Measurements from ENCODE around the gene OGN. TPM values are rescaled to one million over a fixed set of nuclear protein-coding genes. Genes with fewer than 3 reads are reported as not detected.

OGN gene
- total and polyA plus RNA-seq, 12 donors: 2.2 to 25.9 (median 11.3) TPM

DNA sequence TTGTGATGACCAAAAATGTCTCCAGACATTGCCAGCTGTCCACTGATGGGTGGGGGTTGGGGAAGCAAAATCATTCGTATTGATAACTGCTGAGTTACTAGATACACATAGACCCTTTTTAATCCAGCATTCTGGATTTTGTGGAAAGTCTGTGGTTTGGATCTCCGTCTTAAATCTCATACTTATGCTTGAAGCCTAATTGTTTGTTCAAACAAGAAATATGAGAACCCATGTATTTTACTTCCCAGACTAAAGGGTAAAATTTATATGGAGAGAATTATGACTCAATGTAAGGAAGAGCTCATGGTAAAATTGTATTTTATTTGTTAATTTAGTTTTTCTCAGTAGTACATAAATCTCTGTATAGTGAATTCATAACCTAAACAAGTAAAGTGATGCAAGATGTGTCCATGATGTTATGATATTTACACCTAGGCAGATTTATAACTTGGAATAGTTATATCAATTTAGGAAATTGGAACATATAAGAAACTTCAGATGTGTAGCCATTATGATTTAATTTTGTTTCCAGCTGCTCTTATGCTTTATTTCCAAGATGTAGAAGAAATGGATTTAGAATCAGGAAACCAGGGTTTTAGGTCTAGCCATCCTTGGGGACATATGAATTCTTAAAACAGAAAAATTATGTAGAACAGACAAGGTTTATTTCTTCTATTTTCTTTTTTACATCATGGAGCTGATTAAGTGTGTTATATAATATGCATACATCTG, 4.5 kb upstream of the OGN start:
- peaks cover 0 to 5% (median 0%) of the 10 kb centered on the region in 11 donors for H3K9me3 ChIP-seq
- intact Hi-C loops (cut with DNase I): no loop called here
- DNase-seq (no peak), ATAC-seq (no peak)
- TF ChIP-seq, protein P1, sequence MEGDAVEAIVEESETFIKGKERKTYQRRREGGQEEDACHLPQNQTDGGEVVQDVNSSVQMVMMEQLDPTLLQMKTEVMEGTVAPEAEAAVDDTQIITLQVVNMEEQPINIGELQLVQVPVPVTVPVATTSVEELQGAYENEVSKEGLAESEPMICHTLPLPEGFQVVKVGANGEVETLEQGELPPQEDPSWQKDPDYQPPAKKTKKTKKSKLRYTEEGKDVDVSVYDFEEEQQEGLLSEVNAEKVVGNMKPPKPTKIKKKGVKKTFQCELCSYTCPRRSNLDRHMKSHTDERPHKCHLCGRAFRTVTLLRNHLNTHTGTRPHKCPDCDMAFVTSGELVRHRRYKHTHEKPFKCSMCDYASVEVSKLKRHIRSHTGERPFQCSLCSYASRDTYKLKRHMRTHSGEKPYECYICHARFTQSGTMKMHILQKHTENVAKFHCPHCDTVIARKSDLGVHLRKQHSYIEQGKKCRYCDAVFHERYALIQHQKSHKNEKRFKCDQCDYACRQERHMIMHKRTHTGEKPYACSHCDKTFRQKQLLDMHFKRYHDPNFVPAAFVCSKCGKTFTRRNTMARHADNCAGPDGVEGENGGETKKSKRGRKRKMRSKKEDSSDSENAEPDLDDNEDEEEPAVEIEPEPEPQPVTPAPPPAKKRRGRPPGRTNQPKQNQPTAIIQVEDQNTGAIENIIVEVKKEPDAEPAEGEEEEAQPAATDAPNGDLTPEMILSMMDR (IDR thresholded peaks at IDR 0.05): no peak
- no peaks in the 10 kb centered on the region for H3K36me3 ChIP-seq
- no peaks in the 10 kb centered on the region for H3K27me3 ChIP-seq
- 91 to 94% methylated on average over 2 of the region's 2 CpGs for WGBS, 2 donors
- no peak overlapping the region for H3K27ac ChIP-seq
- H3K4me3 ChIP-seq: no peak overlapping the region
- H3K4me1 ChIP-seq: peaks cover 0 to 22% (median 6%) of the 10 kb centered on the region in 9 donors

DNA sequence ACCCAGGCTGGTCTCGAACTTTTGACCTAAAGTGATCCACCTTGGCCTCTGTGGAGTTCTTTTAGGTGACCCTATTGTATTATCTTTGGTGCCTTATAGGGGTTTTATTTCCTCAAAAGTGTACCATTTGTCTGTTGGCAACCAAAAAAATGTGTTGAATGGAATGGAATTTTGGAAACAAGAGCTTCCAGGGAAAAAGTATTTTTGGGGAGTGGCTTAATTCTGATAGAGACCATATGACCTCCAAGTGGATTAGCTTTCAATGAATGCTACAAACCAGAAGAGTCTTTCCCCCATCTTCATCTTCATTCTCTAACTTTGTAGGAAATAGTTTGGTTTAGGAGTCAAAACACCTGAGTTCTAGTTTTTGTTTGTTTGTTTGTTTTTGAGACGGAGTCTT, 3.4 kb upstream of the OGN start:
- no peak for ATAC-seq
- TF ChIP-seq, protein P1 (IDR thresholded peaks at IDR 0.05): no peak
- intact Hi-C loops (cut with DNase I): no loop called here
- H3K27me3 ChIP-seq: no peaks in the 10 kb centered on the region
- 98% methylated on average over 2 of the region's 2 CpGs for WGBS, 2 donors
- H3K4me1 ChIP-seq: peaks cover 0 to 22% (median 6%) of the 10 kb centered on the region in 9 donors
- H3K9me3 ChIP-seq: peaks cover 0 to 5% (median 0%) of the 10 kb centered on the region in 11 donors
- H3K4me3 ChIP-seq: no peak overlapping the region
- no peak for DNase-seq
- peak overlapping the region in 1 of 10 donors; percentile 45 for H3K27ac ChIP-seq
- no peaks in the 10 kb centered on the region for H3K36me3 ChIP-seq

DNA sequence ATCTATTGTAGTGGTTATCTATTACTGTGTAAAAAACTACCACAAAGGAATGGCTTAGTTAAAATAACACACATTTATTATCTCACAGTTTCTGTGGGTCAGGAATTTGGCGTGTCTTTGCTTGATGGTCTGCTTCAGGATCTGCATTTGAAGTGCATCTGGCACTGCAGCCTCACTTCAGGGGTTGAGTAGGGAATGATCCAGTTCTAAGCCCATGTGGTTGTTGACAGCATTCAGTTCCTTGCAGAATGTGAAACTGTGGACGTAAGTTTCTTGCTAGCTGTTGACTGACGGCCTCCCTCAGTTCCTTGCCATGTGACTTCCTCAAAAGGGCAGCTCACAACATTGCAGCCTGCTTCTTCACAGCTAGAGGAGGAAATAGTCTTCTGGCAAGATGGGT, 2.1 kb upstream of the OGN start:
- TF ChIP-seq, protein P1 (IDR thresholded peaks at IDR 0.05): no peak
- Histone ChIP-seq H3K27ac (peak overlapping the region in 7 of 10 donors; percentile 2 to 63 (median 43)), H3K4me3 (peak overlapping the region in 7 of 10 donors; percentile 5 to 27 (median 12)), H3K9me3 (peaks cover 0 to 3% (median 0%) of the 10 kb centered on the region in 11 donors), H3K27me3 (no peaks in the 10 kb centered on the region), H3K4me1 (peaks cover 0 to 22% (median 6%) of the 10 kb centered on the region in 9 donors), H3K36me3 (no peaks in the 10 kb centered on the region)
- ATAC-seq (peak; percentile 61 to 84 (median 76)), DNase-seq (peak in 1 of 2 donors; percentile 38)
- 42 to 45% methylated on average over 3 of the region's 3 CpGs for WGBS, 2 donors
- intact Hi-C loops (cut with DNase I): no loop called here

DNA sequence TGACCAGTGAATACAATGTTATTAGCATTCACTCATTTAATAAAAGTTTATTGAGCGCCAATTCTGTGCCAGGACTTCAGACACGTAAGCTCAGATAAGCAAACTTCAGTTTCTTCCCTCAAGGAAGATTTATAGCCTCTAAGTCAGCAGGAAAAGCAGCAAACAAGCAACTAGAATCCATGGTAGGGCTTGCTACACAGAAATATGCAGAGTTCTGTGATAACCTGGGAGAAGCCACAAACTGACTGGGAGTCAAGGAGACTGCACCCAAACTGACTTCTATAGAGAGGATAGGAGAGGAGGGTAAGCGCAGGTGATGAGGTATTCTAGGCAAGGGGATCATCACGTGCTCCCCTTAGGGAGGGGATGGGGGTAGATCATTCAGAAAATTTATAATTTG, 1.4 kb upstream of the OGN start:
- Histone ChIP-seq H3K36me3 (no peaks in the 10 kb centered on the region), H3K27ac (peak overlapping the region in 6 of 10 donors; percentile 32 to 63 (median 44)), H3K9me3 (no peaks in the 10 kb centered on the region), H3K4me3 (peak overlapping the region in 6 of 10 donors; percentile 5 to 27 (median 11)), H3K4me1 (peaks cover 0 to 22% (median 6%) of the 10 kb centered on the region in 9 donors), H3K27me3 (no peaks in the 10 kb centered on the region)
- 76 to 77% methylated on average over 4 of the region's 4 CpGs for WGBS, 2 donors
- ATAC-seq: peak in 1 of 8 donors; percentile 29
- TF ChIP-seq, protein P1 (IDR thresholded peaks at IDR 0.05): no peak
- intact Hi-C loops (cut with DNase I): no loop called here
- DNase-seq: no peak
